Suppressor macrophage treated with lipopolysaccharide for 1 hour (primary cell): ENCODE data around the gene SS18L1.
A peak's percentile ranks its signal among the peaks of the same experiment; 100 is the strongest.

Source experiments
- DNase-seq, 3 donors: peaks; one replicate each; pipeline ENCODE4 v3.0.0-alpha.2; 2020 to 2022

The SS18L1 gene

DNA sequence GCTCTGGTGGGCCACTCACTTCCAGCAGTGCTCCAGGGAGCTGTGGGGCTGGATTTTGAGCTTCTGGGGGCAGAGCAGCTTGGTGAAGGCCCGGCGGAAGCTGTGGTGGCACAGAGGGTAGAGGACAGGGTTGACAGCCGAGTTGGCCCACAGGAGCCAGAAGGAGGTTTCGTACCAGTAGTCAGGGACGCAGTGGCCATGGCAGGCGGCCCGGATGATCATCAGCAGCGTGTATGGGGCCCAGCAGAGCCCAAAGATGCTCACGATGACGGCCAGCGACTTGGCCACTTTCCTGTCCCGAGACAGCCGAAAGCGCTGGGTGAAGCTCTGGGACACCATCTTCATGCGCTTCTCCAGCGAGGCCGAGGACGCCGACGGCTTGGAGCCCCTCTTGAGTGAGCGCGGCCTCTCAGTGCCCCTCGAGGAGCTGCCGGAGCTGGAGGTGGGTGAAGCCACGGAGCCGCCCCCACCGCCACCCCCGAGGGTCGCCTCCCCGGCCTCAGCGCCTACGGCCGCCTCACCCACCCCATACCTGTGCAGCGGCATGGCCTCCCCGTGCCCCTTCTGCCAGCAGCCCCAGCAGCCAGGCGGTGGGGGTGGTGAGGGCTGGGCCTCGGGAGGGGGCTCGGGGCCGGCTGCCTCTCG is 72.5 kb downstream of the SS18L1 start:
- no peak for DNase-seq

DNA sequence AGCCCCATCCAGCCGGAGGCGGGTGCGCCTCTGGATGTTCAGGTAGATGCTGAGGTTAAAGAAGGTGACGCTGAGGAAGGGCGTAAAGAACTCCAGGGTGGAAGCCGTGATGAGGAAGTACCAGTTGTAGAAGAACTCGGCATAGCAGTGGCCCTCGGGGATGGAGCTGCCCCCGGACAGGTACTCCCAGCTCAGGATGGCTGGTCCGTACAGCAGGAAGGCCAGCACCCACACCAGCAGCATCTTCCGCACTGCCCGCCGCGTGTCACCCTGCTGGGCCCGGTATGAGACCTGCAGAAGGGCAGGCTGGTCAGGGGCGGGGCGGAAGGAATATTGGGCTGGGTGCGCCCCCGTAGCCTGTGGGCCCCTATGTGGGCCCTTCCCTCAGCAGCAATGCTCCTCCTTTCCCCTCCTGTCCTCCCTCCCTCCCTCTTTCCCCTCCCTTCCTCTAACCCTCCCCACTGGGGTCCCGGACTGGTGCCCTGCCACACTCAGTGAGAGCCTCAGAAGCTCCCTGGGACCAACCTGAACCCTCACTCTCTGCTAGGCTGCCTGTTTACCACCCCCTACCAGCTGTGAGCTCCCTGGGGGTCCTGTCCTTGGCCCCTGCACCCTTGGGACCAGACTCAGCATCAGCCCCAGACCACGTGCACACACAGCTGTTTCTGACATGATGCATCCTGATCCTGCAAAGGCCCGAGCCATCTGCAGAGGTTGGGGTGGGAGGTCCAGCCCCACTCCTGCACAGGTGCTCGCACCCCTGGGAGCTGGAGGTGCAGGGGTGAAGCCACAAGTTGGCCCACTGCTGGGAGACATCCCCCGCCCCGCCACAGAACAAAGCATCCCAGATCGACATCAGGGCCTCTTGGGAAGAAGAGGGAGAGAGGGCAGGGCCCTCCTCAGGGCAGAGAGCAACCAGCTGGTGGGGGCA is 73.3 kb downstream of the SS18L1 start:
- DNase-seq, result no peak

- no peak for DNase-seq
Measured at GRCh38 chr20:62217913-62218773, 74.6 kb downstream of the SS18L1 start.

GRCh38 chr20:62219101-62219991 is 75.8 kb downstream of the SS18L1 start:
- peak; percentile 21 to 48 (median 34) for DNase-seq

DNA sequence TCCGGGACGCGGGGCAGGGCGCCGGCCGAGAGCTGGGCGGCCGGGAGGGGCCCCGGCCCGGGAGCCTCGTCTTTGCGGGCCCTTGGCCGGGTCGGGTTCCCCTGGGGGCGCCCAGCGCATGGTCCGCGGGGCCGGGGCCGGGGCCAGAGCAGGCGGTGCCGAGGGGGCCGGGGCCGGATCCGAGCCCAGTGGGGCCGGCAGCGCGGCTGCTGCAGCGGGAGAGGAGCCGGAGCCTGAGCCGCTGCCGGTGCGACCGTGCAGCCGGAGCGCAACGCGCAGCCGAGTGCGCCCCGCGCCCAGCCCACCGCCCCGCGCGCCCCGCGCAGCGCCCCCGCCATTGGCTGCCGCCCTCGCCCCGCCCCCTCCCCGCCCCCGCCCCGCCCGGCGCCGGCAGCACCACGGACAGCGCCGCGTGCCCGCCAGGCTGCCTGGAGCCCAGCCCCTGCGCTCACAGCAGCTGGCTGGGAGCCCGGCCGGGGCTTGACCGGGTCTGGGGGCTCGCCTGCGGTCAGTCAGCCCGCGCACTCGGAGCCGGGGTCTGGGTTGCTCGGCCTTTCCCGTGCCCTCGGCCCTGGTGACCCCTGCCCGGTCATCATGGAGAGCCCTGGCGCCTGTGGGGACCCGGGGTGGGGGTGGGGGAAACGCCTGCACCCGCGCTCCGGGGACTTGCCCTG is 76.6 kb downstream of the SS18L1 start, which contains the start of gene HRH3:
Gene HRH3, minus strand, starts transcription at position 287 of the 674 bp plus-strand sequence. CDS start 308 bp downstream, outside the sequence.
- DNase-seq, result peak; percentile 42 to 75 (median 46)

DNA sequence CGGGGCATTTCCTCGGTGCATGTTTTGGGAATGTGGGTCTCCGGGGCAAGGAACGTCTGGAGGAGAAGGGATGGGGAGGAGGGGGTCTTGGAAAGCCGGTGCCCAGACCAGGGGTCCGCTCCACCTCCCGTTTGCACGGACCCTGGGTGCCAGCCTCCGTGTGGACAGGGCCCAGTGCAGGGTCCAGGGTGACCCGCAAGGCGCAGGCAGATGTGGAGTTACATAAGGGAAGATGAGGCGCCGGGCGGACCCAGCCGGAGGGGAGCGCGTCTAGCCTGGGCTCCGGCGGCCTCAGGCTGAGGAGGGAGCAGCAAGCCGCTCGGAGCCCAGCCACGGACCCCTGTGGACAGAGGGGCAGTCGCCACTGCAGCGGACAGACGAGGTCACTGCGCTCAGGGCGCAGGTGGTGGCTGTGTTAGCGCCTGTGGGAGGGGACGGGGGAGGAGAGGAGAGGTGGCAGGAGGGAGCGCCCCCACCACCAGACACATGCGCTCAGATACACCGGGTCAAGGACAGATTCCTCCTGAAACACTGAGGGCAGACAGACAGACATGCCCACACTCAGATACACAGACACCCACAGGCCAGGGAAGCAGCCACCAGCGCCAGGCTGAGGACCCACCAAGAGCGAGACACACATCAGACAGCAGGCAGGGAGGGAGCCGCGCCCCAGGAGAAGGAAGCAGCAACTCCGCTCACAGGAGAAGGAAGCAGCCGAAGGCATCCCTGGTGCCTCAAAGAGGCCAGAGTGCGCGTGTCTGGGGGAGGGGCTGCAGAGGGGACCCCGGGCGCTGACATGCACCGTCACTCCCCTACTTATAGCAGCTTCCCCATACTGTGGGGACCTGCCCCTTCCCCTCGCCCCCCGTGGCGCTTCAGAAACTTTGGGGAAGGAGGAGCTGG is 77.3 kb downstream of the SS18L1 start:
- no peak for DNase-seq

GRCh38 chr20:62222266-62222850 is 78.8 kb downstream of the SS18L1 start:
- no peak for DNase-seq

DNA sequence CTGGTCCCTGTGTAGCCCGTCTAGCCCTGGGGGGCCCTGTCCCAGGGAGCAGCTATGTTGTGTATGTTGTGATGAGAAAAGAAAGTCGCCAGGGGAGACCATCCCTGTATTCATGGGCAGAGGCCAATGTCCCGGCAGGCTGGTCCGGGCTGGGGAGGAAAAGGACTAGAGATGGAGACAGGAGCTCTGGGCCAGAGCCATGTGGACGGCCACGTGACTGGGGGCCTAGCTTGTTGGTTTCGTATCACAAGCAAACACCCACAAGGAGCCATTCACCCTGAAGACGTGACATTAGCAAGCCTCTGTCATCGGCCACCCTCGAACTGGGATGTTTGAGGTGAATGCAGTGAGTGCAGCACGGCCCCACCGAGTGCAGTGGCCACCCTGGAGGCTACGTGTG is 79.4 kb downstream of the SS18L1 start:
- DNase-seq, result no peak

DNA sequence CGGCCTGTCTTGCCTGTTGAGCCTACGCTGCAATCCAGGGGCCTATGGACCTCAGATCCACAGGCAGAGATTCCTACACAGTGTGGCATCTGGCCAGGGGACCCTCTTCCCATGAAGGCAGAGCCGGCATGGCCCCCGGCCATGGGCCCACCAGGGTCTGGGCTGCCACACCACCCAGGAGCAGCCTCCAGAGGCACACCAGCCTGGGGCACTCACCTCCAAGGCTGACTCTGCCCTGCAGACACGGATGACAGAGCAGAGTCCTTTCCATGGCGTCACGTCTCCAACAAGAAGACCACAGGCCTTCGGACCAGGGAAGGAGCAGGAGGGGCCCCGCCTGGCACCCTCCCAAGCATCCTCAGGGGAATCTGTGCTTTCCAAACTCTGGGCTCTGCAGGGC is 80.0 kb downstream of the SS18L1 start:
- no peak for DNase-seq

DNA sequence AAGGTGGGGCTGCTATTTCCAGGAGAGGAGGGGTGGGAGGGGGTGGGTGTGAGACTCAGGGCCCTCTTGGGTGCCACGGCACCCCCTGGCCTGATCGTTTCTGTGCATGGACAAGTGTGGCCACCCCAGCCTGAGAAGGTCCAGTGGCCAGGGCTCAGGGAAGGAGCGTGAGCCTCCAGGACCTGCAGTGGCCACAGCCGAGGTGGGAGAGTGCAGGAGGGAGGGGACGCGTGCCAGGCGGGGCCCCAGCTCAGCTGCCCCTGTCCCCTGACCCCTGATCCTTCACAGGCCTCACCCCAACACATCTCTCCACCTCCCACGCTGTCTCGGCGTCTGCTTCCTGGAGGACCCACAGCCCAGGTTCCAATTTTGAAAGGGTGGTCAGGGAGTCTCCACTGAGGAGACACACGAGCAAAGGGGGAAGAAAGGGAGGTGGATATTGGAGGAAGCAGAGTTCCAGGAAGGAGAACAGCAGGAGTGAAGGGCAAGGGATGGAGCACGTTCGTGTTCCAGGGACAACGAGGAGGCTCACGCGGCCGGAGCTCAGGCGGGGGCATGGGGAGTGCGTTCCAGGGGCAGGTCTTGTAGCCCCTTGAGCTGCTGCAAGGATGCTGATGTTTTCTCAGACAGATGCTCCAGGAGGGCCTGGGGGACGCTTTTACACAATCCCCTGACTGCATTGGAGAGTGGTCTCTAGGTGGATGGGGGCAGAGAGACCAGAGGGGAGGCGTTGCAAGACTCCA is 80.7 kb downstream of the SS18L1 start:
- DNase-seq, result no peak

- no peak for DNase-seq
Measured at GRCh38 chr20:62225026-62225425, 81.5 kb downstream of the SS18L1 start.

- DNase-seq, result no peak
Measured at GRCh38 chr20:62225820-62226635, 82.5 kb downstream of the SS18L1 start.

- DNase-seq, result no peak
Measured at GRCh38 chr20:62226707-62227590, 83.4 kb downstream of the SS18L1 start.

- no peak for DNase-seq
Measured at GRCh38 chr20:62227591-62227976, 84.0 kb downstream of the SS18L1 start.

DNA sequence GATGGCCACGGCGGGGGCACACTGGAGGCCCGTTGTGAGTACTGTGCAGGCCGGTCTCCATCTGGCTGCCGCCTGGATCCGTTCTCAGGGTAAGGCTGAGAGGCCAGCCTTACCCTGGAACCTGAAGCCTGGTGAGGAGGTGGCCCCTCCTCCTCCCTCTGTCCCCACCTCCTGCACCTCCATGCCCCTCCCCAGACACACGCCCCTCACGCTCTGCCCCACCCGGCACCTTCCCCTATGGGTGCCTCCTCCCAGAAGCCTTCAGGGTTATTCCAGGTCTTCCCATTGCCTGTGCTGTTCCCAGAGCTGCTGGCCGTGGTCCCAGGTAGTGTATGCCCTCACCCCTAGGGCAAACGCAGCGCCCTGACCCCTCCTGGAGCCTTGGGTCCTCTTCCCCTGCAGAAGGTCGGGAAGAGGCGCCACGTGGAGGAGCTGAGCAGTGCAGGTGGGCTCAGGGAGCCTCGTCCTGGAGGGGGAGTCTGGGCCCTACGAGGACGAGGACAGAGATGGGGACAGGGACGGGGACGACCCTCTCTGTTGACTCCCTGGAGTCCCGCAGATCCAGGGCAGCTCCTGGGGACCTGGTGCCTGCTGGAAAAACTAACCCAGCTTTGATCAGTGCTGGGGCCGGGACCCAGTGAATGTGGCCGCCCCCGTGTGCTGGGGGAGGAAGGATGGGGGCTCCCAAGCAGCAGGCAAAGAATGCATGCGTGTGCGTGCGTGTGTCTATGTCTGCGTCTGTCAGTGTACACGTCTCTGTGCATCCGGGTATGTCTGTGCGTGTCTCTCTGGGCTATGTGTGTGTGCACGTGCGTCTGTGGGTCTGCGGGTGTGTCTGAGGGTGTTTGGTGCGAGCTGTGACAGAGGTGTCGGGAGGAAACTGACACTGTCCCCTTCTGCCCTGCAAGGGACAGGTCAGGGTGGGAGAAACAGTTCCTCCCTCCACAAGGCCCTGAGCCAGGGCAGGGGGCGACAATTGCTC is 84.7 kb downstream of the SS18L1 start:
- DNase-seq, result no peak

DNA sequence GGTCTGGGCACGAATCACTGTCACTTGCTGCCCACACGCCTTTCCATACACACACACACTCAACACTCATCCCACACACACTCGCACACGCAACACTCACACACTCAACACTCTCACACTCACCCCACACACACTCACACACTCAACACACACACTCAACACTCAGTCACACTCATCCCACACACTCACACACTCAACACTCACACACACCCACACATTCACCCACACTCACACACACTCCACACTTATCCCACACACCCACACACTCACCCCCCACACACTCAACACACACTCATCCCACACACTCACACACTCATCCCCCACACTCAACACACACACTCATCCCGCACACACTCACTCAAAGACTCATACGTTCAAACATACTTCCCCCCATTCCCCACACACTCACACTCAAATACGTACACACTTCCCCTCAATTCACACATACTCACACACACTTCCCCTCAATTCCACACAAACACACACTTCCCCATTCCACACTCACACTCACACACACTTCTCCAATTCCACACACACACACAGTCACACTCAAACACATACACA is 85.5 kb downstream of the SS18L1 start:
- no peak for DNase-seq
